Liver (tissue), 9 donors: ENCODE data around the gene ZMAT2. TPM values are rescaled to one million over a fixed set of nuclear protein-coding genes. Genes with fewer than 3 reads are reported as not detected.

Experiments
- DNase-seq: peaks from one replicate; pipeline ENCODE4 v3.0.0-alpha.2; 2017; ENCODE audit warnings: low spot score
- H3K27ac ChIP-seq, 2 donors: one replicate each; pipeline ENCODE4 v1.7.0; 2013; ENCODE audit warnings: inconsistent platforms in 2 of 2, low read length in 2 of 2, control low read depth in 1 of 2, low read depth in 1 of 2, mild to moderate bottlenecking in 1 of 2
- H3K27me3 ChIP-seq, 4 donors: one replicate each; pipeline versions ENCODE4 v1.6.1 to v1.7.0; 2013; ENCODE audit warnings: low read length in 3 of 4, inconsistent platforms in 1 of 4, mild to moderate bottlenecking in 1 of 4, moderate library complexity in 1 of 4; ENCODE audit not compliant: control insufficient read depth in 4 of 4, insufficient read depth in 4 of 4
- H3K36me3 ChIP-seq, 4 donors: one replicate each; pipeline versions ENCODE4 v1.6.1 to v1.7.0; 2013; ENCODE audit warnings: low read length in 3 of 4, mild to moderate bottlenecking in 3 of 4, low read depth in 1 of 4, moderate library complexity in 1 of 4; ENCODE audit not compliant: control insufficient read depth in 4 of 4, insufficient read depth in 3 of 4
- H3K4me1 ChIP-seq, 4 donors: one replicate each; pipeline versions ENCODE4 v1.6.1 to v1.7.0; 2013; ENCODE audit warnings: low read length in 3 of 4, mild to moderate bottlenecking in 3 of 4, moderate library complexity in 1 of 4; ENCODE audit not compliant: control insufficient read depth in 4 of 4, insufficient read depth in 4 of 4
- H3K4me3 ChIP-seq, 3 donors: one replicate each; pipeline versions ENCODE4 v1.6.1 to v1.7.0; 2013; ENCODE audit warnings: low read length in 3 of 3, control low read depth in 1 of 3, low read depth in 1 of 3, mild to moderate bottlenecking in 1 of 3
- H3K9ac ChIP-seq, 2 donors: one replicate each; pipeline ENCODE4 v1.7.0; 2013; ENCODE audit warnings: low read length in 2 of 2, mild to moderate bottlenecking in 2 of 2, moderate library complexity in 2 of 2, control low read depth in 1 of 2, low read depth in 1 of 2
- H3K9me3 ChIP-seq, 4 donors: one replicate each; pipeline versions ENCODE4 v1.6.1 to v1.7.0; 2013; ENCODE audit warnings: low read length in 3 of 4; ENCODE audit not compliant: control insufficient read depth in 4 of 4
- CTCF ChIP-seq: fragments of 150-350 bp; IDR thresholded peaks from 2 replicates; pipeline ENCODE4 v1.5.1; 2017; ENCODE audit warnings: improper control_type of control experiment, low read depth, low read length; ENCODE audit not compliant: missing input control
- EGR1 ChIP-seq, 2 donors: IDR thresholded peaks; 2 replicates each; pipeline ENCODE4 v1.6.1; 2016 to 2018; ENCODE audit warnings: antibody characterized with exemption in 2 of 2, low read depth in 2 of 2
- FOXA1 ChIP-seq: IDR thresholded peaks from 2 replicates; pipeline ENCODE4 v1.6.1; 2016; ENCODE audit warnings: antibody characterized with exemption
- FOXA2 ChIP-seq: IDR thresholded peaks from 2 replicates; pipeline ENCODE4 v1.6.1; 2016; ENCODE audit warnings: antibody characterized with exemption
- GABPA ChIP-seq, 2 donors: IDR thresholded peaks in 1 of 2; conservative IDR thresholded peaks in 1 of 2; 2 replicates each; pipeline ENCODE4 v1.6.1; 2016; ENCODE audit warnings: antibody characterized with exemption in 2 of 2, mild to moderate bottlenecking in 1 of 2, moderate library complexity in 1 of 2
- HNF4A ChIP-seq, 2 donors: conservative IDR thresholded peaks; 2 replicates each; pipeline ENCODE4 v1.6.1; 2016; ENCODE audit warnings: antibody characterized with exemption in 2 of 2, mild to moderate bottlenecking in 2 of 2
- HNF4G ChIP-seq: IDR thresholded peaks from 2 replicates; pipeline ENCODE4 v1.6.1; 2016; ENCODE audit warnings: antibody characterized with exemption
- JUND ChIP-seq, 2 donors: IDR thresholded peaks; 2 replicates each; pipeline ENCODE4 v1.6.1; 2016; ENCODE audit warnings: antibody characterized with exemption in 2 of 2
- NR2F2 ChIP-seq: IDR thresholded peaks from 2 replicates; pipeline ENCODE4 v1.6.1; 2016; ENCODE audit warnings: antibody characterized with exemption
- RAD21 ChIP-seq, 2 donors: IDR thresholded peaks; 2 replicates each; pipeline ENCODE4 v1.6.1; 2016; ENCODE audit warnings: antibody characterized with exemption in 2 of 2, mild to moderate bottlenecking in 2 of 2
- REST ChIP-seq: IDR thresholded peaks from 2 replicates; pipeline ENCODE4 v1.6.1; 2016; ENCODE audit warnings: antibody characterized with exemption, mild to moderate bottlenecking
- RXRA ChIP-seq, 2 donors: IDR thresholded peaks; 2 replicates each; pipeline ENCODE4 v1.6.1; 2017 to 2018; ENCODE audit warnings: antibody characterized with exemption in 2 of 2, mild to moderate bottlenecking in 1 of 2
- SP1 ChIP-seq: IDR thresholded peaks from 2 replicates; pipeline ENCODE4 v1.6.1; 2018; ENCODE audit warnings: antibody characterized with exemption, mild to moderate bottlenecking
- TAF1 ChIP-seq: conservative IDR thresholded peaks from 2 replicates; pipeline ENCODE4 v1.6.1; 2016; ENCODE audit warnings: antibody characterized with exemption, mild to moderate bottlenecking
- YY1 ChIP-seq: IDR thresholded peaks from 2 replicates; pipeline ENCODE4 v1.6.1; 2016; ENCODE audit warnings: antibody characterized with exemption, mild to moderate bottlenecking
- WGBS: extraction: QIAGEN DNeasy Blood & Tissue Kit; methylation state at CpG from one replicate; pipeline ENCODE4 v1.1.7; 2013; 5-methylcytosine and 5-hydroxymethylcytosine counted together
- polyA plus RNA-seq, 2 donors: library from polyadenylated mRNA; stranded (reverse) in 1 of 2; unstranded in 1 of 2; fragments of 200-250 nt in 1 of 2; fragments of >200 nt in 1 of 2; fragmentation: Nextera tagmentation in 1 of 2; extraction: Ambion mirVana in 1 of 2; gene quantifications; one replicate each; pipeline versions ENCODE4 v1.2.1 to v1.2.3, GENCODE V29; 2013 to 2015
- total RNA-seq, 2 donors: library from RNA; depleted of rRNA; stranded (reverse); fragments of >200 nt; gene quantifications; one replicate each; pipeline ENCODE4 v1.2.3, GENCODE V29; 2014
- TF ChIP-seq, protein P1 (sequence below): IDR thresholded peaks from 2 replicates; pipeline ENCODE4 v1.6.1; 2016; ENCODE audit warnings: antibody characterized with exemption
- TF ChIP-seq, protein P2 (sequence below): IDR thresholded peaks from 2 replicates; pipeline ENCODE4 v1.6.1; 2016; ENCODE audit warnings: antibody characterized with exemption
- TF ChIP-seq, protein P3 (sequence below): IDR thresholded peaks from 2 replicates; pipeline ENCODE4 v1.6.1; 2016; ENCODE audit warnings: antibody characterized with exemption
- donor health status: healthy.
- donor health status: healthy.
- donor health status: healthy.
- donor health status: healthy.
- donor health status: healthy.

ZMAT2 gene
- total and polyA plus RNA-seq, 4 donors, result 14.5 to 34.3 (median 22.0) TPM

DNA sequence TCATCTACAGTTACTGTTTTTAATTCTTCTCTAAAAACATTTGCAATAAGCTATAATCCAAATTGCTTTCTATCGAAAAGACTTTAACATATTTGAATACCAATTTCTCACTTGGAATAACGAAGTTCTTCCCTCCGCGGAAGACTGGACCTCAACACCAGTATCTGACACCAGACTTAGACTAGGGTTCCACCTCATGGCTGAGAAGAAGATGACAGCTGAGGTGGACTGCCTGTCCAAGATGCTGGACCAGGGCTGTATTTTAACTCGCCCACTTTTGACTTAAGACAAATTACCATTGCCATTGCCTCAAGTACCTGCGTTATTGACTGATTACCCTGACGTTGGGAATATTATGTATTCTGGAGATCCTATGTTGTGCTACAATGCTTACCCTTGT, 34.1 kb downstream of the ZMAT2 start (continued):
- peak; percentile 60 for TF ChIP-seq CTCF
- TF ChIP-seq FOXA2, result no peak
- TF ChIP-seq SP1, result no peak
- no peak for TF ChIP-seq JUND (IDR thresholded peaks at IDR 0.05)

- Histone ChIP-seq H3K27ac (no peak overlapping the region), H3K9me3 (peaks cover 0 to 17% (median 2%) of the 10 kb centered on the region in 4 donors), H3K9ac (no peak overlapping the region), H3K4me3 (no peak overlapping the region), H3K4me1 (no peaks in the 10 kb centered on the region), H3K36me3 (no peaks in the 10 kb centered on the region), H3K27me3 (peaks cover 0 to 5% (median 4%) of the 10 kb centered on the region in 4 donors)
- 61% methylated on average over 1 of the region's 1 CpG for WGBS
- TF ChIP-seq, protein P1, sequence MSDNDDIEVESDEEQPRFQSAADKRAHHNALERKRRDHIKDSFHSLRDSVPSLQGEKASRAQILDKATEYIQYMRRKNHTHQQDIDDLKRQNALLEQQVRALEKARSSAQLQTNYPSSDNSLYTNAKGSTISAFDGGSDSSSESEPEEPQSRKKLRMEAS, result no peak
- DNase-seq, result no peak
Measured at GRCh38 chr5:140737486-140737885, 37.2 kb downstream of the ZMAT2 start.

DNA sequence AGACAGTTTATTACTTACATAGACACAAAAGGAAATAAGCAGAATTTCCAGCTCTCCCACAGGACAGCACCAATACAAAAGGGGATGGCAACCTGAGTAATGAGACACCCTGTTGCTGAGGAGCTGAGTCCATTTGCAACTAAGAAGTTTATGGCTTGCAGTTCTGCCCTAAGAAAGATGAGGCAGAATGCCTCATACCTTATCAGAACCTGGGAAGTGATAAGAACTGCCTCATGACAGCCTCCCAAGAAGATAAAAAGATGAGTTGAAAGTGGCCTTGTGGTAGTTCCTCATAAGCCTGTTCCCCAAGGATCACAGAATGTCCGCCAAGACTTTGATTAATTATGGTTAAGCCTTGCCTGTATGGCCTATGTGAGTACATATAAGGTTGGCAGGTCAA, 41.7 kb downstream of the ZMAT2 start:
- Histone ChIP-seq H3K4me3 (no peak overlapping the region), H3K9me3 (peaks cover 0 to 23% (median 4%) of the 10 kb centered on the region in 4 donors), H3K36me3 (no peaks in the 10 kb centered on the region), H3K4me1 (no peaks in the 10 kb centered on the region), H3K27ac (no peak overlapping the region), H3K9ac (no peak overlapping the region), H3K27me3 (no peaks in the 10 kb centered on the region)
- TF ChIP-seq TAF1, result no peak
- no peak for TF ChIP-seq YY1
- no peak for TF ChIP-seq EGR1 (IDR thresholded peaks at IDR 0.05; ENCODE audit: low read depth in 2 of 2)
- TF ChIP-seq CTCF, result no peak
- TF ChIP-seq RXRA (IDR thresholded peaks at IDR 0.05), result no peak
- no peak for TF ChIP-seq HNF4G
- TF ChIP-seq, protein P2, sequence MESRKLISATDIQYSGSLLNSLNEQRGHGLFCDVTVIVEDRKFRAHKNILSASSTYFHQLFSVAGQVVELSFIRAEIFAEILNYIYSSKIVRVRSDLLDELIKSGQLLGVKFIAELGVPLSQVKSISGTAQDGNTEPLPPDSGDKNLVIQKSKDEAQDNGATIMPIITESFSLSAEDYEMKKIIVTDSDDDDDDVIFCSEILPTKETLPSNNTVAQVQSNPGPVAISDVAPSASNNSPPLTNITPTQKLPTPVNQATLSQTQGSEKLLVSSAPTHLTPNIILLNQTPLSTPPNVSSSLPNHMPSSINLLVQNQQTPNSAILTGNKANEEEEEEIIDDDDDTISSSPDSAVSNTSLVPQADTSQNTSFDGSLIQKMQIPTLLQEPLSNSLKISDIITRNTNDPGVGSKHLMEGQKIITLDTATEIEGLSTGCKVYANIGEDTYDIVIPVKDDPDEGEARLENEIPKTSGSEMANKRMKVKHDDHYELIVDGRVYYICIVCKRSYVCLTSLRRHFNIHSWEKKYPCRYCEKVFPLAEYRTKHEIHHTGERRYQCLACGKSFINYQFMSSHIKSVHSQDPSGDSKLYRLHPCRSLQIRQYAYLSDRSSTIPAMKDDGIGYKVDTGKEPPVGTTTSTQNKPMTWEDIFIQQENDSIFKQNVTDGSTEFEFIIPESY, result no peak
- TF ChIP-seq GABPA (IDR thresholded peaks at IDR 0.05 in 1 of 2, conservative IDR thresholded peaks at IDR 0.05 in 1 of 2), result no peak
- TF ChIP-seq RAD21 (IDR thresholded peaks at IDR 0.05), result no peak
- no peak for TF ChIP-seq FOXA2
- TF ChIP-seq FOXA1, result no peak
- TF ChIP-seq JUND (IDR thresholded peaks at IDR 0.05), result no peak
- TF ChIP-seq NR2F2, result no peak
- TF ChIP-seq, protein P1, result no peak
- no peak for TF ChIP-seq HNF4A (conservative IDR thresholded peaks at IDR 0.05)
- TF ChIP-seq REST, result no peak
- TF ChIP-seq, protein P3, sequence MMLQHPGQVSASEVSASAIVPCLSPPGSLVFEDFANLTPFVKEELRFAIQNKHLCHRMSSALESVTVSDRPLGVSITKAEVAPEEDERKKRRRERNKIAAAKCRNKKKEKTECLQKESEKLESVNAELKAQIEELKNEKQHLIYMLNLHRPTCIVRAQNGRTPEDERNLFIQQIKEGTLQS, result no peak
- TF ChIP-seq SP1, result no peak
- WGBS, result 70% methylated on average over 1 of the region's 1 CpG
- DNase-seq, result no peak
